Loucy (cell line): Measurements from ENCODE around the gene SVOPL.
"Not testable (repeated sequence)": the region's sequence is repeated elsewhere in the genome, so short reads cannot be mapped to it uniquely, and the experiment has no call there.

ENCODE experiments used
- H2AFZ ChIP-seq: fragments of 200-600 bp; sonication (generic); 2 replicates; pipeline ENCODE4 v1.6.0; 2016; ENCODE audit warnings: antibody characterized with exemption, mild to moderate bottlenecking, low read length, moderate library complexity
- H3F3A ChIP-seq: fragments of 200-600 bp; 2 replicates; pipeline ENCODE4 v1.6.0; 2016; ENCODE audit warnings: antibody characterized with exemption, low read depth, mild to moderate bottlenecking
- H3K27me3 ChIP-seq: fragments of 200-600 bp; sonication (generic); 2 replicates; pipeline ENCODE4 v1.6.1; 2014; ENCODE audit warnings: low read length, mild to moderate bottlenecking; ENCODE audit not compliant: insufficient read depth, poor library complexity, severe bottlenecking
- H3K36me3 ChIP-seq: fragments of 200-600 bp; sonication (generic); 2 replicates; pipeline ENCODE4 v1.6.1; 2016; ENCODE audit warnings: low read length; ENCODE audit not compliant: insufficient read depth
- H3K4me1 ChIP-seq: fragments of 200-600 bp; sonication (generic); 2 replicates; pipeline ENCODE4 v1.5.1; 2014; ENCODE audit warnings: low read length, mild to moderate bottlenecking; ENCODE audit not compliant: insufficient read depth, poor library complexity, severe bottlenecking
- H3K4me2 ChIP-seq: fragments of 200-600 bp; sonication (generic); 2 replicates; pipeline ENCODE4 v1.6.0; 2014; ENCODE audit warnings: antibody characterized with exemption, low read length, low read depth, mild to moderate bottlenecking; ENCODE audit not compliant: poor library complexity, severe bottlenecking
- H3K4me3 ChIP-seq: fragments of 200-600 bp; sonication (generic); 2 replicates; pipeline ENCODE4 v1.5.1; 2014; ENCODE audit warnings: low read length, mild to moderate bottlenecking, mixed read lengths; ENCODE audit not compliant: poor library complexity, severe bottlenecking
- H3K79me2 ChIP-seq: fragments of 200-600 bp; sonication (generic); 2 replicates; pipeline ENCODE4 v1.6.1; 2014; ENCODE audit warnings: low read length; ENCODE audit not compliant: insufficient read depth
- H3K9ac ChIP-seq: fragments of 200-600 bp; sonication (generic); 2 replicates; pipeline ENCODE4 v1.6.0; 2014; ENCODE audit warnings: mild to moderate bottlenecking, low read depth, low read length, moderate library complexity; ENCODE audit not compliant: poor library complexity, severe bottlenecking
- H3K9me2 ChIP-seq: fragments of 200-600 bp; sonication (generic); replicated peaks from 2 replicates; pipeline ENCODE4 v1.6.1; 2016; ENCODE audit warnings: low read depth, low read length, mixed read lengths
- H3K9me3 ChIP-seq: fragments of 200-600 bp; sonication (generic); 2 replicates; pipeline ENCODE4 v1.6.1; 2014; ENCODE audit warnings: mild to moderate bottlenecking, antibody characterized with exemption, low read length, low read depth; ENCODE audit not compliant: insufficient read depth
- H4K20me1 ChIP-seq: fragments of 200-600 bp; sonication (generic); 2 replicates; pipeline ENCODE4 v1.6.0; 2014; ENCODE audit warnings: antibody characterized with exemption, low read length, mild to moderate bottlenecking; ENCODE audit not compliant: insufficient read depth, poor library complexity, severe bottlenecking
- CTCF ChIP-seq: fragments of 200-600 bp; sonication (generic); conservative IDR thresholded peaks from 2 replicates; pipeline ENCODE4 v1.5.1; 2014; ENCODE audit warnings: mild to moderate bottlenecking, antibody characterized with exemption, low read length
- EZH2phosphoT487 ChIP-seq: fragments of 200-600 bp; IDR thresholded peaks from 2 replicates; pipeline ENCODE4 v1.6.1; 2018; ENCODE audit warnings: antibody characterized with exemption, mild to moderate bottlenecking, moderate library complexity, borderline replicate concordance

Gene SVOPL

GRCh38 chr7:138699661-138700060 lies 1.5 kb downstream of the SVOPL start:
- Histone ChIP-seq H3K36me3 (no peaks in the 10 kb centered on the region), H3K4me3 (no peak overlapping the region), H2AFZ (no peak overlapping the region), H3K4me1 (no peaks in the 10 kb centered on the region), H3K9me2 (no peaks in the 10 kb centered on the region), H3K9me3 (no peaks in the 10 kb centered on the region), H3K4me2 (no peak overlapping the region), H3K79me2 (no peaks in the 10 kb centered on the region), H3F3A (no peaks in the 10 kb centered on the region), H3K27me3 (no peaks in the 10 kb centered on the region), H4K20me1 (no peaks in the 10 kb centered on the region), H3K9ac (no peak overlapping the region)
- TF ChIP-seq EZH2phosphoT487 (no peak), CTCF (no peak)

GRCh38 chr7:138698281-138698680 lies 2.9 kb downstream of the SVOPL start:
- H4K20me1 ChIP-seq: no peaks in the 10 kb centered on the region
- H2AFZ ChIP-seq: no peak overlapping the region
- no peaks in the 10 kb centered on the region for H3K79me2 ChIP-seq
- no peaks in the 10 kb centered on the region for H3K27me3 ChIP-seq
- H3K9me2 ChIP-seq: no peaks in the 10 kb centered on the region
- H3K9ac ChIP-seq: no peak overlapping the region
- H3K36me3 ChIP-seq: no peaks in the 10 kb centered on the region
- H3K4me1 ChIP-seq: no peaks in the 10 kb centered on the region
- H3K4me3 ChIP-seq: no peak overlapping the region
- no peak overlapping the region for H3K4me2 ChIP-seq
- no peaks in the 10 kb centered on the region for H3K9me3 ChIP-seq
- no peak for TF ChIP-seq CTCF
- no peaks in the 10 kb centered on the region for H3F3A ChIP-seq

GRCh38 chr7:138697535-138698182 lies 3.5 kb downstream of the SVOPL start:
- no peaks in the 10 kb centered on the region for H3K36me3 ChIP-seq
- H3K4me2 ChIP-seq: no peak overlapping the region
- H3K79me2 ChIP-seq: no peaks in the 10 kb centered on the region
- H3K9me2 ChIP-seq: no peaks in the 10 kb centered on the region
- no peaks in the 10 kb centered on the region for H4K20me1 ChIP-seq
- no peaks in the 10 kb centered on the region for H3K27me3 ChIP-seq
- no peaks in the 10 kb centered on the region for H3F3A ChIP-seq
- TF ChIP-seq CTCF (no peak), EZH2phosphoT487 (no peak)
- no peak overlapping the region for H3K9ac ChIP-seq
- H3K9me3 ChIP-seq: no peaks in the 10 kb centered on the region
- no peak overlapping the region for H3K4me3 ChIP-seq
- H3K4me1 ChIP-seq: no peaks in the 10 kb centered on the region
- no peak overlapping the region for H2AFZ ChIP-seq

- H3K9me3 ChIP-seq, H4K20me1 ChIP-seq, H2AFZ ChIP-seq, H3K9me2 ChIP-seq, H3K4me2 ChIP-seq, H3K4me1 ChIP-seq, H3K4me3 ChIP-seq, H3K9ac ChIP-seq, H3K36me3 ChIP-seq, H3F3A ChIP-seq, H3K27me3 ChIP-seq, H3K79me2 ChIP-seq: not testable (repeated sequence)
Measured at GRCh38 chr7:138695776-138696175, 5.4 kb downstream of the SVOPL start.
